ENCODE results near the gene TP63.
"Not testable (repeated sequence)": the region's sequence is repeated elsewhere in the genome, so short reads cannot be mapped to it uniquely, and the experiment has no call there.

The TP63 gene

DNA sequence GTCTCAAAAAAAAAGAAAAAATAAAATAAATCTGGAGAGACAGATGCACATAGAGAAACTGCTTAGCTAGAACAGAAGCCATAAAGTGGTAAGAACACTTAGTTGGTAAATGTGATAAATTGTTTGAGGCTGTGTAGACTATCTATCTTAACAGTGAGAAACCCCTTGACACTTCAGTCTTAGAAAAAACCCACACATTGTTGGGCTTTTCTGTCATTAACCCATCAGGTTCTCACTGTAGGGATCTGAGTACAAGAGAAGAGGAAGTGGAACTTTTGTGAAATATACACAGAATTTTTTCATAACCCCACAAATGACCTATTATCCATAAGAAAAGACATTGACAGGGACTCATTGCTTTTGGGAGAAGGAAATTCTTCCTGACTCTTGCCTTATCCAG lies 24.4 kb downstream of the TP63 start:
- no peak for TF ChIP-seq POLR2A (IDR thresholded peaks at IDR 0.05; ENCODE audit: low read depth, low read length)
- TF ChIP-seq POLR2AphosphoS5 (IDR thresholded peaks at IDR 0.05; ENCODE audit: low read depth, low read length), result no peak
- TF ChIP-seq TAF1 (IDR thresholded peaks at IDR 0.05; ENCODE audit: borderline replicate concordance, low read depth, low read length), result no peak
- no peak for FAIRE-seq
- DNase-seq (ENCODE audit: insufficient read length), result no peak

DNA sequence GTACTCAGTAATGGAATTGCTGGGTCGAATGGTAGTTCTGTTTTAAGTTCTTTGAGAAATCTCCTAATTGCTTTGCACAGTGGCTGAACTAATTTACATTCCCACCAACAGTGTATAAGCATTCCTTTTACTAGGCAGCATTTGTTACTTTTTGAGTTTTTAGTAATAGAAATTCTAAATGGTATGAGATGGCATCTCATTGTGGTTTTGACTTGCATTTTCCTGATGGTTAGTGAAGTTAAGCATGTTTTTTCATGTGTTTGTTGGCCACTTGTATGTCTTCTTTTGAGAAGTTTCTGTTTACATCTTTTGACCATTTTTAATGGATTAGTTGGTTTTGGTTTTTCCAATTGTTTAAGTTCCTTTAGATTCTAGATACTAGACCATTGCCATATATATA lies 28.4 kb downstream of the TP63 start:
- no peak for DNase-seq (ENCODE audit: insufficient read length)
- no peak for TF ChIP-seq POLR2AphosphoS5 (IDR thresholded peaks at IDR 0.05; ENCODE audit: low read depth, low read length)
- TF ChIP-seq TAF1 (IDR thresholded peaks at IDR 0.05; ENCODE audit: borderline replicate concordance, low read depth, low read length), result no peak
- FAIRE-seq, result peak; percentile 44

DNA sequence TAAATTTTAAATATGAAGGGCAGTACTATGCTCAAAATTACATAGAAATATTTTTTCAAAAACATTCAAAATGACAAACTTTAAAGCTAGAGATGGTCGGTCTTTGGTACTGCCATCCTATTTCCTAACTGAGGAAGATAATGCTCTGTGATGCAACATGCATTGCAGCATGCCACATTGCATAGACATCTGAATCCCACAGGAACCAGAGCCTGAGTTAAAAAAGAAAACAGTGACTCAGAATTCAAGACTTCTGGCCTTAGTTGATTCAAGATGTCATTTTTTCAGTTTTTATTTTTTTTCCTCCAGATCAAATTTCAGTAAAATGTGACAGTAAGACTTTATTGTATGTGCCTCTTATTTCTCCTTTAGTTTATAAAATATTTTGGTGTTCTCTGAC lies 33.1 kb downstream of the TP63 start:
- DNase-seq (ENCODE audit: insufficient read length) (no peak), FAIRE-seq (no peak)
- TF ChIP-seq POLR2A (IDR thresholded peaks at IDR 0.05; ENCODE audit: low read depth, low read length), result no peak
- TF ChIP-seq TAF1 (IDR thresholded peaks at IDR 0.05; ENCODE audit: borderline replicate concordance, low read depth, low read length), result no peak
- no peak for TF ChIP-seq POLR2AphosphoS5 (IDR thresholded peaks at IDR 0.05; ENCODE audit: low read depth, low read length)

DNA sequence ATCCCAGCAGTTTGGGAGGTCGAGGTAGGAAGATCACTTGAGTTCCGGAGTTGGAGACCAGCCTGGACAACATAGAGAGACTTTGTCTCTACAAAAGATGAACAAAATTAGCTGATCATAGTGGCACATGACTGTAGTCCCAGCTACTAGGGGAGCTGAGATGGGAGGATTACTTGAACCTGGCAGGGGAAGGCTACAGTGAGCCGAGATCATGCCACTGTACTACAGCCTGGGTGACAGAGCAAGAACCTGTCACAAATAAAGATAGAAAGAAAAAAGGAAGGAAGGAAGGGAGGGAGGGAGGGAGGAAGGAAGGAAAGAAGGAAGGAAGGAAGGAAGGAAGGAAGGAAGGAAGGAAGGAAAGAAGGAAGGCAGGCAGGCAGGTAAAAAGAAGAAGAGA lies 41.2 kb downstream of the TP63 start:
- not testable (repeated sequence) for DNase-seq (ENCODE audit: insufficient read length); FAIRE-seq

DNA sequence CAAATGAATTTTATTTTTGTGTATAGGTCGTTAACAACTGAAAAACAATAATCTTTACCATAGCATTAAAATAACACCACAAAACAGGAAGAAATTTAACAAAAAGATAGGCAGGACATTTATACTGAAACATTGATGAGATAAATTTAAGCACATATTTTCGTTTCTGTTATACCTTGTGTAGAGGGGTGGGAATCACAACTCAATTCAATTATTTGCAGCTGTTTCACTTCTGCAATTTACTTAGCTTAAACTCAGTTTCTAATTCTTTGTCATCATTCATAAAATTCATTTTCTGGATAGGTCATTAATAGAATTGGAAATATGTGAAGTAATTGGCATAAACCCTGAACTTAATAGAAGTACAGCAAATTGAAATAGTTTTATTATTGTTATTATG lies 42.3 kb downstream of the TP63 start:
- DNase-seq (ENCODE audit: insufficient read length), result no peak
- TF ChIP-seq TAF1 (IDR thresholded peaks at IDR 0.05; ENCODE audit: borderline replicate concordance, low read depth, low read length), result no peak
- no peak for TF ChIP-seq POLR2A (IDR thresholded peaks at IDR 0.05; ENCODE audit: low read depth, low read length)
- no peak for TF ChIP-seq POLR2AphosphoS5 (IDR thresholded peaks at IDR 0.05; ENCODE audit: low read depth, low read length)
- FAIRE-seq, result peak; percentile 70

DNA sequence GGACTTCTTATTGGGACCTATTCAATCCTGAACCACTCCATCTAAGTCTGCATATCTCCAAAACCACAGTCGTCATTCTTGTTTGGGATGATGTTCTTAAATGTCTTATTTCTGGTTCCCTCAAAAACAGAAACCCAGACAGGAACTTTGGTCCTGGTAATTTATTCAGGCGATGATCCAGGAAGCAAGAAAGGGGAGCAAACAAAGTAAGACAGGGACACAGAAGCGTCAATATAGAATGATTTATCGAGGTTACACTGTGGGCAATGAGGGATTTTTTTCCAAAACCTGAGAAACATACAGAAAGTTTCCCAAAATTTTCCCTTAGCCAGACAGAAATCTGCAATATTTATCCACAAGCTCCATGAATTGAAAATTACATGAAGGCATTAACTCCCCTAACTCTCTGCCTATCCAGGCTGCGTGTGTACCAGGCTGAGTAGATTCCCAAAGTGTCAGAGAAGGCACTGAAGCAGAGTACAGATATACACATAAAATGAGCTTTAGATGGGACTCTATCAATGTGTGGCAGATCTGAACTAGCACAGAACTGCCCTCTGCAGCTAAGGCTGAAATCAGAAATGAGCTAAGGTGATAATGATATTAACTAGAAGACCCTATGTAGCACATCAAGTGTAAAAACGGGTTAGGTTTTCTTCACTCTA lies 43.2 kb downstream of the TP63 start:
- FAIRE-seq, result peak; percentile 84
- TF ChIP-seq TAF1 (IDR thresholded peaks at IDR 0.05; ENCODE audit: borderline replicate concordance, low read depth, low read length) (no peak), POLR2A (IDR thresholded peaks at IDR 0.05; ENCODE audit: low read depth, low read length) (no peak), POLR2AphosphoS5 (IDR thresholded peaks at IDR 0.05; ENCODE audit: low read depth, low read length) (no peak)

DNA sequence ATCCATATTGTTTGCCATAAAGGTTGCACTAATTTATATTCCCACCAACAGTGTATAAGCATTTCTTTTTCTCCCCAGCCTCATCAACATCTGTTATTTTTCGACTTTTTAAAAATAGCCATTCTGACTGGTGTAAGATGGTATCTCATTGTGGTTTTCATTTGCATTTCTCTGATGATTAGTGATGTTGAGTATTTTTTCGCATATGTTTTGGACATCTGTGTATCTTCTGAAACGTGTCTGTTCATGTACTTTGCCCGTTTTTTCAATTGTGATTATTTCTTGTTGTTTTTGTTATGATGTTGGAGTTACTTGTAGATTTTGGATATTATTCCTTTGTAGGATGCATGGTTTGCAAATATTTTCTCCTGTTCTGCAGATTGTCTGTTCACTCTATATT lies 46.5 kb downstream of the TP63 start:
- no peak for DNase-seq (ENCODE audit: insufficient read length)
- peak; percentile 77 for FAIRE-seq

More for the DNA sequence above, 43.2 kb downstream of the TP63 start:
- no peak for DNase-seq (ENCODE audit: insufficient read length)

DNA sequence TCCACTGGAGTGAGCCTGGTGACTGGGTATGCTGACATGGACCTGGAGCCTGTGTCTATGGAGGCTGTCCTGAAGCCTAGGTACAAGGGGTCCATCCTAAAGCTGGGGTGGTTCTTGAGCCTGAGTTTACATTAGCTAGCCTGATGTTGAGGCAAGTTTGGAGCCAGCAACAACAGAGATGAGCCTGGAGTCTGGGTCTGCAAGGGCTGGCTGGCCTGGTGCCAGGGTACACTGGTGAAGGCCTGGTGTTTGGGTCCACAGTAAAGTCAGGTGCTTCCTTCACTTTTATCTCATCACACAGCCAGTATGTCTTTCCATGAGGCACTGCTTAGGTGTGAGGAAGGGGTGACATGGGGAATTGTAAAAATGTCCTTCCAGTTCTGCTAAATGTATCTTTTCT lies 49.5 kb downstream of the TP63 start:
- DNase-seq (ENCODE audit: insufficient read length), result no peak
- FAIRE-seq, result no peak
- TF ChIP-seq POLR2A (IDR thresholded peaks at IDR 0.05; ENCODE audit: low read depth, low read length) (no peak), POLR2AphosphoS5 (IDR thresholded peaks at IDR 0.05; ENCODE audit: low read depth, low read length) (no peak), TAF1 (IDR thresholded peaks at IDR 0.05; ENCODE audit: borderline replicate concordance, low read depth, low read length) (no peak)

More for the DNA sequence above, 46.5 kb downstream of the TP63 start:
- no peak for TF ChIP-seq POLR2A (IDR thresholded peaks at IDR 0.05; ENCODE audit: low read depth, low read length)
- no peak for TF ChIP-seq TAF1 (IDR thresholded peaks at IDR 0.05; ENCODE audit: borderline replicate concordance, low read depth, low read length)
- no peak for TF ChIP-seq POLR2AphosphoS5 (IDR thresholded peaks at IDR 0.05; ENCODE audit: low read depth, low read length)

DNA sequence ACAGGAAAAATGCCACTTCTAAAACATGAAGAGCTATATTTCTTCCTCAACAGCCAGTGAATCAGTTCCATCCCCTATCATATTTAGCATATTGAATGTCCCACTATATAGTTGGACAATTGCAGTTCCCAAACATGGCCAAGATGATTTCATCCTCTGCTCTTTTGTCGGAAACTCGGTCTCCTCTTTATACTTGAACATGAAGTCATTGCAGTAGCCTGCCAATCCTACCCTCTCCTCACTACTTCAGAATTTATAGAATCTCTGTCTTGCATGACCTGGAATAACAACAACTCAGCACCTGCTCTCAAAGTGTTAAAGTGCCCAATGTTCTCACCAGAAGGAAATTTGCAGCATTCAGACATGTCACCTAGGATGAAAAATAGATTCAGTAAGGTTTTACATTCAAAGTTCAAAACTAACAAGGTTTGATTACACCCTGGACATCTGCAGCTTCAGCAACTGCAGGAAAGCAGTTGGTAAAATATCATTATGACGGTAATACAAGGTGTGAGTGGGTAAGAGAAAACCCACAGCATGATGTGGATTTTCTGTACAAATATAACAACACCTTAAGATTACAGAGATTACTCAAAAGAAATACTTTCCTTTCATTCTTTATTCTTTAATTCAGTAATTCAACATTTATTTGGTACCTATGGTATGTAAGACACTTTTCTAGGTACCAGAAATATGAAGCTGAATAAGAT lies 52.5 kb downstream of the TP63 start:
- TF ChIP-seq TAF1 (IDR thresholded peaks at IDR 0.05; ENCODE audit: borderline replicate concordance, low read depth, low read length) (no peak), POLR2AphosphoS5 (IDR thresholded peaks at IDR 0.05; ENCODE audit: low read depth, low read length) (no peak), POLR2A (IDR thresholded peaks at IDR 0.05; ENCODE audit: low read depth, low read length) (no peak)
- FAIRE-seq, result peak; percentile 50
- DNase-seq (ENCODE audit: insufficient read length), result no peak

DNA sequence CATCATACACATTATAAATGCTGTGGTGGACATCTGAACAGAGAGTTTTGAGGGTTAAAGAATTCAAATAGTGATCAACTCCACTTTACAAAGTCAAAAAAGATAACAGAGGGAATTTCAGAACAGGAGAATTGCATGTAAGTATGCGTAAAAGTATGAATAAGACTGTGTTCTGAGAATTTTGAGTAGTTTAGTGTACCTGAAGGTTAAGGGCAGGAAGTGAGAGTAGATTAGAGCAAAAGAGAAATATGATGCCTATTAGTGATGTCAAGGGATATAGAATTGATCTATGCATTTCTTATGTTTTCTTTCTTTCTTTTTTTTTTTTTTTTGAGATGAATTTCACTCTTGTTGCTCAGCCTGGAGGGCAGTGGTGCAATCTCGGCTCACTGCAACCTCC lies 53.1 kb downstream of the TP63 start:
- DNase-seq (ENCODE audit: insufficient read length) (no peak), FAIRE-seq (peak; percentile 14)
- TF ChIP-seq TAF1 (IDR thresholded peaks at IDR 0.05; ENCODE audit: borderline replicate concordance, low read depth, low read length) (no peak), POLR2AphosphoS5 (IDR thresholded peaks at IDR 0.05; ENCODE audit: low read depth, low read length) (no peak), POLR2A (IDR thresholded peaks at IDR 0.05; ENCODE audit: low read depth, low read length) (no peak)

DNA sequence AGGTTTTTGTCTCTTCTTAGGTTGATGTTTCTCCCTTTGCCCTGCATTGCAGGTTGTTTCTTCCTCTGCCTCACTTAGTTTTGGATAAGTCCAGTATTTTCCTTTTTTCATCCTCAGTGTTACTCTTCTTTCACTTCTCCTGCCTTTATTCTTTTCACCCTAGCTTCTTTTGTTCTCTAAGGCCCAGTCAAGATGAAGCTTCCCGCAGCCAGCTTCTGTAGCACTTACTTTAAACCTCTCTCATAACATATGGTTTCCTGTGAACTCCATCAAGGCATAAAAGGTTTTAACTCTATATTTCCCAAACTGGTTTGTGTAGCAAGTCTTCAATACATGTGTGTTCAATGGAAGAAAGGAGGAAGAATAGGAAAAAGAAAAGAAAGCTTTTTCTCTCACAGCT lies 54.1 kb downstream of the TP63 start:
- DNase-seq (ENCODE audit: insufficient read length), result no peak
- FAIRE-seq, result no peak
- TF ChIP-seq TAF1 (IDR thresholded peaks at IDR 0.05; ENCODE audit: borderline replicate concordance, low read depth, low read length), result no peak
- TF ChIP-seq POLR2A (IDR thresholded peaks at IDR 0.05; ENCODE audit: low read depth, low read length), result no peak
- no peak for TF ChIP-seq POLR2AphosphoS5 (IDR thresholded peaks at IDR 0.05; ENCODE audit: low read depth, low read length)

DNA sequence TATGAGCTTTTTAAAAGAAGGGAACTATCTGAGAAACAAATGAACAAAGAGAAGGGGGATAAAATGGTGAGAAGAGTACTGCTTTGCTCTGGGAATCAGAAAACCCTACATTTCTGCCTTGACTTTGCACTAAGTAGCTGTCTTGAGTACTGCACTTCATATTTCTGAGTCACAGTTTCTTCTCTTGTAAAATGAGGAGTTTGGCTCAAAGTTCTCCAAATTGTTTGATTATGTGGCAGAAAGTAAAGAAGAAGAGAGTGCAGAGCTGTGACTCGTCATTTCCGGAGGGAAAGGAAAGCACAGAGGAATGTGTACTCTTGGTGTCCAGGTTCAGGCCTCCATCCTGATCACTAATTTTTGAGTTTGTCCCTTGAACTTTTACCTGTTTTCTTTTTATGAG lies 54.7 kb downstream of the TP63 start:
- FAIRE-seq (no peak), DNase-seq (ENCODE audit: insufficient read length) (no peak)
- TF ChIP-seq POLR2AphosphoS5 (IDR thresholded peaks at IDR 0.05; ENCODE audit: low read depth, low read length) (no peak), POLR2A (IDR thresholded peaks at IDR 0.05; ENCODE audit: low read depth, low read length) (no peak), TAF1 (IDR thresholded peaks at IDR 0.05; ENCODE audit: borderline replicate concordance, low read depth, low read length) (no peak)
